NCI-H1105 (cell line): ENCODE measurements around the gene UGT3A1.
"Not testable (repeated sequence)": the region's sequence is repeated elsewhere in the genome, so short reads cannot be mapped to it uniquely, and the experiment has no call there.

ENCODE experiments used
- DNase-seq: peaks from one replicate; lab custom pipeline; 2025; lab: John Stamatoyannopoulos, UW

UGT3A1 gene

GRCh38 chr5:35990941-35991611 is at the start of gene UGT3A1:
Gene UGT3A1, minus strand, starts transcription at chr5:35991390. Its CDS starts 150 bp downstream, at chr5:35991240.
- DNase-seq: peak; percentile 79

GRCh38 chr5:36035696-36036095 is 44.5 kb upstream of the UGT3A1 start:
- no peak for DNase-seq

GRCh38 chr5:36034536-36035134 is 43.4 kb upstream of the UGT3A1 start:
- not testable (repeated sequence) for DNase-seq

GRCh38 chr5:36033486-36033885 is 42.3 kb upstream of the UGT3A1 start:
- DNase-seq: no peak

GRCh38 chr5:36033047-36033446 is 41.9 kb upstream of the UGT3A1 start:
- DNase-seq: no peak

- DNase-seq: no peak
These were observed 40.0 kb upstream of the UGT3A1 start for GRCh38 chr5:36031223-36031622.

GRCh38 chr5:36029914-36030313 is 38.7 kb upstream of the UGT3A1 start:
- DNase-seq: no peak

GRCh38 chr5:36028816-36029465 is 37.8 kb upstream of the UGT3A1 start:
- no peak for DNase-seq

GRCh38 chr5:36027711-36028110 is 36.5 kb upstream of the UGT3A1 start:
- DNase-seq: no peak

GRCh38 chr5:36026706-36027465 is 35.7 kb upstream of the UGT3A1 start:
- no peak for DNase-seq

GRCh38 chr5:36022246-36022645 is 31.1 kb upstream of the UGT3A1 start:
- not testable (repeated sequence) for DNase-seq

GRCh38 chr5:36019584-36019983 is 28.4 kb upstream of the UGT3A1 start:
- DNase-seq: not testable (repeated sequence)

GRCh38 chr5:36017622-36018021 is 26.4 kb upstream of the UGT3A1 start:
- no peak for DNase-seq

GRCh38 chr5:36017004-36017403 is 25.8 kb upstream of the UGT3A1 start:
- no peak for DNase-seq

GRCh38 chr5:36013182-36013581 is 22.0 kb upstream of the UGT3A1 start:
- no peak for DNase-seq

- DNase-seq: no peak
These were observed 18.5 kb upstream of the UGT3A1 start for GRCh38 chr5:36009698-36010097.

- DNase-seq: no peak
These were observed 16.2 kb upstream of the UGT3A1 start for GRCh38 chr5:36007366-36007765.

GRCh38 chr5:36006163-36006562 is 15.0 kb upstream of the UGT3A1 start:
- no peak for DNase-seq

GRCh38 chr5:36001032-36001431 is 9.8 kb upstream of the UGT3A1 start:
- no peak for DNase-seq

GRCh38 chr5:35999547-35999946 is 8.4 kb upstream of the UGT3A1 start:
- DNase-seq: no peak

GRCh38 chr5:35996076-35996475 is 4.9 kb upstream of the UGT3A1 start:
- no peak for DNase-seq

- no peak for DNase-seq
These were observed 670 bp downstream of the UGT3A1 start for GRCh38 chr5:35990520-35990919.

GRCh38 chr5:35988529-35988928 is 2.7 kb downstream of the UGT3A1 start:
- no peak for DNase-seq
